Hematopoietic multipotent progenitor cell treated with erythropoietin and hydrocortisone succinate and interleukin-3 and kit ligand, for 6 days (in vitro differentiated cells): Measurements from ENCODE around the gene NUDT16L1.

Source experiments
- DNase-seq: peaks from one replicate; pipeline ENCODE4 v3.0.0-alpha.2; 2015

The NUDT16L1 gene

DNA sequence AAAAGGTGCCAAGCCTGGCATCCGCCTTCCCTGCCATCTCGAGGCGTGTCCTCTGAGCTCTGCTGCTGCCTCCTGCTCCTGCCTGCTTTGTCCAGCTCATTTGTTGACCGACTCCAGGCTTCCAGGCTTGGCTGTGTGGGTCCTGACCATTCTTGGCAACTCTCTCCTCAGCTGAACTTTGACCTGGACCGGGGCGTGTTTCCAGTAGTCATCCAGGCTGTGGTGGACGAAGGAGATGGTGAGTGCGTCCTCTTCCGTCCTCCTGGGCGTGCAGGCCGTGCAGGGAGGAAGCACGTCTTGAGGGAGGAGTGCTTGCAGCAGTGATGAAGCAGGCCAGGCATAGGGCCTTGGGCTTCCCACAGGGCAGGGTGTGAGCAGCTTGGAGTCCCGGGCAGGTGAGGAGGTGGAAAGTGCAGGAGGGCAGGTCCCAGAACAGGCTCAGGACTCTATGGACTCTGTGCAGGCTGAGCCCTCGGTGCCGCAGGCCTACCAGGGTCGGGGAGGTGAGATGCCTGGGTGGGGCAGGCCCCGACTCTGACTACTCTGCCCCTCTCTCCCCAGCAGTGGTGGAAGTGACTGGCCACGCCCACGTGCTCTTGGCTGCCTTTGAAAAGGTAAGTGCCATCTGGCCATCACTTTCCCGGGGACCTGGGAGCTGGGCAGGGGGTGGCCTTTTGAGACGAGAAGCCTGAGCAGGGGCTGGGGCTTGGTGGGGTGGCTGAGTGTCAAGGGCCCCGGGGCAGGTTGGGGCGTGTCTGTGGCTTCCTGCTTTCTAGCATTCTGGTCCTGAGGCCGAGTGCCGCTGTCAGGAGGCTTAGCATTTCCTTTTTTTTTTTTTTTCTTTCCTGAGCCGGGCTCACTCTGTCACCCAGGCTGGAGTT, 28.6 kb upstream of the NUDT16L1 start:
- DNase-seq = peak; percentile 67

DNA sequence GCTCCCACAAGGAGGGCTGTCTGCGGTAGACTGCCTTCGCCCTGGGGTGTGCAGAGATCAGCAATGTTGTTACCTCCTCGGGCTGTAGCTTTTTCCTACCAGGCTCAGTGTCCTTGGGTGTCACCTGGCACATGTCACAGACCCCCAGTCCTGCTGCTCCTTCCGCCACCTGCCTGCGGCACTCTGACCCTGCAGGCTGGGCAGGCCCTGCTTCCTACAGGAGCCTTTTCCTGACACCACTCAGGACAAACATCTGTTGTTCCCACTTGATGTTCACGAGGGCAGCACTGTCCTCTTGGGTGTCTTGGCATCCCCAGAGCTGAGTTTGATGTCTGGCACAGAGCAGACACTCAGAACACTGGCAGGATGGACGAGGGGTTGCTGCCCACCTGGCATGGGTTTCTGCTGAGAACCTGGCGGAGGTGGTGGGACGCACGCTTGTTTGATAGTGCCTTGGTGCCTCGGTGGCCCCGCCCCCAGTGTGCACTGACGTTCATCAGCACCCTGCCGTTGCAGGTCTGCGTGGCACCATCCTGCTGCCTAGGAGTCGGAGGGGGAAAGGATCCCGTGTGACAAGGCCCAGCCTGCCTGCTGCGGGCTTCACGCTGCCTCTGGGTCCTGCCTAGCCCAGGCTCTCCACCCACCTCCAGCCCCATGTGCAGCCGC, 26.7 kb upstream of the NUDT16L1 start:
- no peak for DNase-seq

DNA sequence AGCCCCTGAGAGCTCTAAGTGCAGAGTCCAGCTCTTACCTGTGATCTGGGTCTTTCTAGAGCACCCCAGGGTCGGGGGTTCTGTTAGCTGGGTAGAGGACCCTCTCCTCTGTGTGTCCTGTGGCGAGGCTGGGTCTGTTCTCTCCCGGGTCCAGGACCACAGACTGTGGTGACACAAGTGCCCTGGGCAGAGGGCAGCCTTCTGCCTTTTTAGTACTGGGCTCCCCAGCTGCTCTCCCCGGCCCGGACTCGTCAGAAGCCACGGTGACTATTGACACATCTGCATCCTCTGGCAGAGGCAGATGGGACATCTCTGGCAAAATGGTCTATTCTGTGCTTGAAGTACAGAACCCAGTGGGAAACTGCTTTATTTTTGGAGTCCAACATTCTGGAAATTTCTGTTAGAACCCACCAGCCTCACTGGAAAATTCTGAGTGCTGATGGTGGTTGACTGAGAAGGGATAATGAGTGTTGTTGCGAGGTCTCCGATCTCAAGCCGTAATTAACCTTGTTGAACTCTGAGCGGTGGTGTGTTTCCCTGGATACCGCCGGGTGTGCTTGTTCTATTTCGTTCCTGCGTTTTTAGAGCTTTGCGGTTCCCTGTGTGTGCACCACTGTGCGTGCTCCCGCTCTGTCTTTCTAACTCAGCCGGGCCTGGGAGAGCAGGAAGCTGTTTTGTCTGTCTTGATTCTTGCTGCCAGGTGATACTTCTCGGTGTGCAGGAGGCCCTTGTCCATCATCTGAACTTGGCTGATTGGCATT, 26.0 kb upstream of the NUDT16L1 start:
- no peak for DNase-seq

DNA sequence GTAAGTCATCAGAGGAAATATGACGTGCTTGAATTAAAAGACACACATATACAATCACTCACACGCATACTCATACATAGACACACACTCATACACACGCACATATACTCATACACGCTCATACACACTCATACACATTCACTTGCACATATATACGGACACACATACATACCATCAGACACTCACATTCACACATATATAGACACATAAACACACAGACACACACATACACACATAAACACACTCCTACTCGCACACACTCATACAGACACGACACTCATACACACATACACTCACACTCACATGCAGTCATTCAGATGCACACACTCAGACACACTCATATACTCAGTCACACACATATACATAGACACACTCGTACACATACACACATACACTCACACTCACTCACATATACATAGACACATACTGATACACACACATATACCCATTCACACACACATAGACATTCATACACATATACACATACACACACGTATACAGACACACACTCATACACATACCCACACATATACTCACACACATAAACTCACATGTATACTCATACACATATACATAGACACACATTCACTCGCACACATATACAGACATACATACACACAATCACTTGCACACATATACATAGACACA, 24.9 kb upstream of the NUDT16L1 start:
- DNase-seq = no peak

DNA sequence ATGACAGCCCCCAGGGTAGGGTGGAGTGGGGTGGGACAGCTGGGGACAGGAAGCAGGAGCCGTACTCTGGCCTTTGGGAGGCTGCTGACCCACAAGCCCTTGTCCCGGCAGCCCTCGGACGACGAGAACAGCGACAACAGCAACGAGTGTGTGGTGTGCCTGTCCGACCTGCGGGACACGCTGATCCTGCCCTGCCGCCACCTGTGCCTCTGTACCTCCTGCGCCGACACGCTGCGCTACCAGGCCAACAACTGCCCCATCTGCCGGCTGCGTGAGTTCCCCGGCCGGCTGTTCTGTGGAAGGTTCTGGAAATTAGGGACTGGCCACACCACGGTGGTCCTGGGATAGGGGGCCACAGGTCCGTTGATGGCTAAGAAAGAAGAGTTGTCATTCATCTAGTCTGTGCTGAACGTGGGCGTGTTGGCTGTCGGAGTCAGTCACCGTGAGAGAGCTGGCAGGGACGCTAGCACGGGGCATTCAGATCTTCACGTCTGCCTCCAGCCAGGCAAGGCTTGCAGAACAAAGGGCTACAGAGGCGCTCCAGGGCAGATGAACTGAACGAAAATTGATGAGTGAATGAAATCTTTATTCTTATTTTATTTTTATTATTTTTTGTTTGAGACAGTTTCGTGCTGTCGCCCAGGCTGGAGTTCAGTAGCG, 19.8 kb upstream of the NUDT16L1 start:
- DNase-seq = no peak

DNA sequence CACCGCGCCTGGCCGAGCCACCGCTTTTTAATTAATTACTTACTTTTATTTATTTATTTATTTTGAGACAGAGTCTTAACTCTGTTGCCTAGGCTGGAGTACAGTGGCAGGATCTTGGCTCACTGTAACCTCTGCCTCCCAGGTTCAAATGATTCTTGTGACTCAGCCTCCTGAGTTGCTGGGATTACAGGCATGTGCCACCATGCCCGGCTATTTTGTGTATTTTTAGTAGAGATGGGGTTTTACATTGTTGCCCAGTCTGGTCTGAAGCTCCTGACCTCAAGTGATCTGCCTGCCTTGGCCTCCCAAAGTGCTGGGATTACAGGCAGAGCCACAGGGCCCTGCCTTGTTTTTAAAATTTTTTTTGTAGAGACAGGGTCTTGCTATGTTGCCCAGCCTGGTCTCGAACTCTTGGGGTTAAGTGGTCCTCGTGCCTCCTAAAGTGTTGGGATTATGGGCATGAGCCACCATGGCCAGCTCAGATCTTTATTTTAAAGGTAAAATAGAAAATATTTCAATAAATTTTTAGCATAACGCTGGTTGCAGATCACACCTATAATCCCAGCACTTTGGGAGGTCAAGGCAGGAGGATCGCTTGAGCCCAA, 18.3 kb upstream of the NUDT16L1 start:
- DNase-seq = no peak

DNA sequence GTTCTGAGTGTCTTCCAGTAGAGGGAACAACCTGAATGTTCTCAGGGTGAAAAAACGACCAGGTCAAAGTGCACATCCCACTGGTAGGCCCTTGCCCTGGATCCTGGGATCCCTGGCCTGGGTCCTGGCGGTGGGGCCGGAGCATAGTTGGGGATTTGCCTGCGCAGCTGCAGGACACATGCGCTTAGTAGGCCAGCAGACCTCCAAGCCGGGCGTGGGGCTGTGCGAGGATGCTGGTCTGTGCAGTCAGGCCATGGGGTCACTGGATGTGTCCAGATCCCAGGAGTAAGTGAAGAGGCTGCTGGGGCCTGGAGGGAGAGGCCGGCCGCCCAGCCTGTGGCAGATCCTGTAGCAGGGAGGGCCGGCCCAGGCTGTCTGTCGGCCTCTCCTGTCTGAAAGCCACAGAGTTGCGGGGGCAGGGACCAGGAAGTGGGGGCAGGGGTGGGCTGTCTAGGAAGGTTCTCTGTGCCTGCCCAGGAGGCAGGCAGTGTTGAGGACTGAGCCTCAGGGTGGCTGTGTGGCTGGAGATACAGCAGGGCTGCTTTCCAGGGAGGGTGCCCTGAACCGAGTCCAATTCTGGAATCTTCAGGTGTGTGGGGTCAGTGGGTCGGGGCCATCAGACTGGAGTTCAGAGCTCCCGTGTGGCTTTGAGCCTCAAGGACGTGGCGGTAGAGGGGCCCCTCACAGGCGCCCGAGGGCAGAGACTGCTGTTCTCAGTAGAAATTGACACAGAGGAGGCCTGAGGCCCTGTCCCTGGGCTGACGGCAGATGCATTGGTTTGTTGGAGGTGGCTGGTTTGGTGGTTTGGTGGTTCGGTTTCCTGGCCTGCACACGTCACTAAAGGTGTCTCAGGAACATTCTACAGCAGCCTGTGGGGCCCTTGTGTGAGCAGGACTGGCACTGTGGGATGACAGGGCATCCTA, 17.2 kb upstream of the NUDT16L1 start:
- peak; percentile 62 for DNase-seq

DNA sequence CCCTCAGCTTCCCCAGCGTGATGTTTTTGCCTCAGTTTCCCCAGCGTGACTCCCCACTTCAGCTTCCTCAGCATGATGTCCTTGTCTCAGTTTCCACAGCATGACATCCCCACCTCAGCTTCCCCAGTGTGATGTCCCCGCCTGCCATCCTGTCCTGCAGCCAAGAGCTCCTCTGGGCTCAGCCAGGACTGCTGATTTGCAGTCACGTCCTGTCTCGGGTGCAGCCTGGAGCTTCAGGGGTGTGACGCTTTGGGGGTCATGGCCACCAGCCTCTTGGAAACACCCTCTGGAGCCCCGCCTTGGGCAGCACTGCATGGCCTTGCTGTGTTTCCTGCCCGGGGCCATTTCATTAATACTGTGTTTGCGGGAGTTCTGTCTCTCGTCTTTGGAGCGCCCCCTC, 16.5 kb upstream of the NUDT16L1 start:
- no peak for DNase-seq

DNA sequence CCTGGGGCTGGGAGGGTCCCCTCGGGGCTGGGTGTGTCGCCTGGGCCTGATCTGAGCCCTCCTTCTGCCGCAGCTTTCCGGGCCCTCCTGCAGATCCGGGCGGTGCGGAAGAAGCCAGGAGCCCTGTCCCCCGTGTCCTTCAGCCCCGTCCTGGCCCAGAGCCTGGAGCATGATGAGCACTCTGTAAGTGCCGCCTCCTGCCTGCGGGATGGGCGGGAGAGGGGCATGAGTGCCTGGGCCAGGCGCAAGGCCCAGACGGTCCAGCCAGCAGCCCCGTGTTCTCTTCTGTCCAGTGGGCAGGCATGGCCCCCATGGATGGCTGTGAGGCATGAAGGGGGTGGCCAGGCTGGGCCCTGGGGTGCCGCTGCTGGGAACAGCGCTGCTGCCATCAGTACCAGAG, 16.0 kb upstream of the NUDT16L1 start:
- no peak for DNase-seq

DNA sequence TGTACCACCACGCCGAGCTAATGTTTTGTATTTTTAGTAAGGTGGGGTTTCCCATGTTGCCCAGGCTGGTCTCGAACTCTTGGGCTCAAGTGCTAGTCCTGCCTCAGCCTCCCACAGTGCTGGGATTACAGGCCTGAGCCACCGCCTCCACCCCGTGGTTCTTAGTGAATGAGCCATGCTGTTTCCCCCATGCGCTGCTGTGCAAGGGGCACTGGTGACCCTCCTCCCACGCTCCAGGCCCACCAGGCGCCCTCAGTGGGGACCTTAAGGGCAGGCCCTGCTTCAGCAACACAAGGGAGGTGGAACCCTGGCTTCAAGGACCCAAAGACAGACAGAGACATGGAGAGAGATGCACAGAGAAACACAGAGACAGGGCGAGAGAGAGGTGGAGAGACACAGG, 15.4 kb upstream of the NUDT16L1 start:
- no peak for DNase-seq

DNA sequence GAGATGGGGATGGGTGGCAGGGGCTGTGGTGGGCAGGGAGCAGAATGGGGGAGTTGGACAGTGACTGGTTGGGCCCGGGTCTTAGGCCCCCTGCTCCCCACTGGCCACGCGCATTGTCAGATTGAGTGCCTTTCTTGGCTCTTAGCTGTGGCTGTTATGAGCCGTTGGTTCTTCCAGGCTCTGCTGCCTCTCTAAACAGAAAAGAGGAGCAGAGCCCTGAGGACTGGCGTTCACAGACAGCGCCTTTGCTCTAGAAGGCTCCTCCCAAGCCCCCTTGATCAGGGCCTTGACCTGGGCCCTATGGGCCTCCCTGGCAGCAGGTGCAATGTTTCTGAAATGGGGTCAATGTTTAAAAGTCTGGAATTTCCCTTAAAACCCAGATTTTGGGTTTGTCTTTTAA, 14.8 kb upstream of the NUDT16L1 start:
- no peak for DNase-seq

DNA sequence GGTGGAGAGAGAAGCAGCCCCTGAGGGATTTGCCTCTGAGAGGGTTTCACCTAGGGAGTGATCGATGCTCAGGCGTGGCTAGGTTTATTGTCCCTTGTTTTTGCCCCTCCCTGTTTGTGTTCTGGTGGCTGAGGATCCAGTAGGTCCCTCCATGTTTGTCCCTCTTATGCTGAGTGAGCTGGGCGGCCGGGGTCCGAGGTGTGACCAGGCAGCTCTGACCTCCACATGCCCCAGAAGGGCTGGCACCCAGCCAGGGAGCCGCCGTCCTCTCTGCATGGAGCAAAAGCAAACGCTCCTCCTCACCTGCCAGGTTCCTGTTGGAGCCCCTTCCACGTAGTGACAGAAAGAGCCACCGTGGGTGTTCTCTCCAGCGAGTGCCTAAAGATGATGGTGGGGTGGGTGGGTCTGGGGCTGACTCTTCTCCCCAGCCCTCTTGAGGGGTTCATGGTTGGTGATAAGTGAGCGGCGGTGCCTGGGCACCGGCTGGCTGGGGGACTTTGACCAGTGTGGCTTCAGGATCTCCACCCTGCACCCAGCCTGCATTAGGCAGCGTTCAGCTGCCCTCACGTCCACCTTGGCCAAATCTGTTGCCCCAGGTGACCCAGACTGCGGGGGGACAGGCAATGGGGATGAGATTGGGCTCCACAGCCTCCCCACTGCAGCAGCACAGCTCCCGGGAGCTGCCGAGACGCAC, 14.1 kb upstream of the NUDT16L1 start:
- no peak for DNase-seq

DNA sequence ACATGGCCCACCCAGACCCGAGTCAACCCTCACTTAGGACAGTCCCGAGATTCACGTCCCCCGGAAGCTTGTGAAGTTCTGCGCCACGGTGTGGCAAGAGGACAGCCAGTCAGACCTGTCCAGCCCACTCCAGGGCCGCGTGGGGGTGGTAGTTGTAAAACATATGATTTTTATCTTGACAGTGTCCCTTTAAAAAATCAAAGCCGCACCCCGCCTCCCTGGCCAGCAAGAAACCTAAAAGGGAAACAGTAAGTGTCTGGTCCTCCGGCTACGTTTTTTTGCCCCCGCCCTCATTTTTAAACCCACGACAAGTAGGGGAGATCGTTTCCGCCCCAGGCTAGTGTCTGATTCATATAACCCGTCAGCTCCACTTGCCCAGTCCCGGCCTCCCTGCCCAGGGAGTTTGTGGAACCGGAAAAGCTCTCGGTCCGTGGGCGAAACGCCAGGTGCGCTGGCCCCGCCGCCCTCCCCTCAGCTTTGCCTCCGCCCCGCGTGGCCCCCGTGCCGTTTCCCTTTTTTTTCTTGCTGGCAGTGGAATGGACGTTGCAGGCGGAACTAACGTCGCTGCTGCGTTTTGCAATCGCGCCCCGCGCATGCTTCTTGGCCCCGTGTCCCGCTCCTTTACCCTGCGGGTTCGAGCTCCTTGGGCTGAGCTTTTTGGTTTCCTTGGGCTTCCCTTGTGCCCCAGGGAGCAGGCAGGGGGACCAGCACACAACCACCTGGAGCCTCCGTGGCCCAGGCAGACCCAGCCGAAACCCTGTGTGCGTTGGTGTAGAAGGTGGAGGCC, 13.3 kb upstream of the NUDT16L1 start:
- DNase-seq = no peak

DNA sequence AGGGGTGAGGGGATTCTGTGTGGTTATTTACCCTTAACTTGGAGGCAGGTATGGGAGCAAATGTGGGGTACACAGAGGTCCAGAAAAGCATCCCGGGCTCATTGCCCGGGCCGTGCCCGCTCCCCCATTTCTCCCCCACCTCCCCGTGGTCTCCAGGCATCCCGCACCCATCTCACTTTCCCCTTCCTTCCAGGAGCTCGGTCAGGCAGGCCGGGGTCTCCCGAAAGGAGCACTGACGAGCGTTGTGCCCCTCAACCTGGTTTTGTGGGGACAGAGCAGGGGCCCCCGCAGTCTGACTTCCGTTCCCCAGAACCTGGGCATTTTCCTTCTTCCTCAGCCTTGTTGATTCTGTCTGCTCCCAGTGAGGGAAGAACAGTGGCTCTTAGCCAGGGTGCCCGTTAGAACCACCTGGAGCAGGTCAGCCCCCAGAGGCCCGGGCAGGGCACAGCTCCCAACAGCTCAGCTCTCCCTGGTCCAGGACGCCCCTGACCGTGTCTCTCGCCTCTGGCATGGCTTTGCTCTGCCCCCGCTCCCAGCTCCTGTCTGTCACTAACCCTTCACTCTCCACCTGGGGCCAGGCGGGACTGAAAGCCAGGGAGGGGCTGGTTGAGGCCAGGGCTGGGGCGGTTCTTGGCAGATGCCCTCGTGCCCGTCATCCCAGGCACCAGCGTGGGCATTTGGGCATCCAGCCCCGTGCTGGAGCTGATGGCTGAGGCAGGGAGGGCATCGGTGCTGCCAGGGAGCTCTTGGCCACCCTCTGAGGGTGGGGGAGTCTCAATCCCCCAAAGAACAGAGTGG, 12.5 kb upstream of the NUDT16L1 start:
- DNase-seq = no peak

DNA sequence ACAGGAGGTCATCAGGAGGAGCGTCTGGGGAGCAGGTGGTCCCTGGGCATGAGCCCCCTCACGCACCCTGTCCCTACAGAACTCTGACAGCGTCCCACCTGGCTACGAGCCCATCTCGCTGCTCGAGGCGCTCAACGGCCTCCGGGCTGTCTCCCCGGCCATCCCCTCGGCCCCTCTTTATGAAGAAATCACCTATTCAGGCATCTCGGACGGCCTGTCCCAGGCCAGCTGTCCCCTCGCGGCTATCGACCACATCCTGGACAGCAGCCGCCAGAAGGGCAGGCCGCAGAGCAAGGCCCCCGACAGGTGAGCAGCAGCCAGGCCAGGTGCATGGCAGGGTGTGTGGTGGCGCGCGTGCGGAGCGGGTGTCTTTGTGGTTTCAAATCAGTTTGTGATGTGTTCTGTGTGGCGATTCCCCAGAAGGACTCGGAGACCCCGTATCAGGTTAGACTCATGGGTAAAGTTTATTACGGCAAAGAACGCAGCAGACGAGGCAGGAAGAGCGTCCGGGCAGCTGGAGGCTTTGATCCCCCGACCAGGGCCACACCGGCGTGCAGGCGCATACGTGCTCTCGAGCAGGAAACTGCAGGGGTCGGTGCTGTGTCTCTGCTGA, 11.8 kb upstream of the NUDT16L1 start:
- DNase-seq = no peak

DNA sequence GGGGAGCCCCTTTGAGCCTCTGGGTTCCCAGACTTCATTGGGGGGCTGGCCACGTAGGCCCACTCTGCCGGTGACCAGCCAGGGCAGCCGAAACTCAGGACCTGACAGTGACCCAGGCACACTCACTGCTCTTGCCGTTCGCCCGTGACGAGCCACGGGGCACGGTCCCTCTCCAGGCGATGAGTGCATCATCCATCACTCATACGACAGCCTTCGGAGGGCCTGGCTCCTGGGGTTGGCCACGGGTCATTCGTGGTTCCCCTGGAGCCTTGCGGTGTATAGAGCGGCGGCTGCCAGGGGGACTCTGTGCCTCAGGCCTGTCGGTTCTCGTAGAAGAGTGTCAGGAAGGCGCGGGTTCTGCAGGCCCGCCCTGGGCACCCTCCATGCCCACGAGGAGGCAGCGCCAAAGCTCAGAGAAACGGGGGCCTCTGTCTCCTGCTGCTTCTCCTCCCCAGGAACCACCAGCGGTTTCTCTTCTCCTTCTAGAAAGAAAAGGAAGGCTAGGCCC, 11.2 kb upstream of the NUDT16L1 start:
- no peak for DNase-seq

DNA sequence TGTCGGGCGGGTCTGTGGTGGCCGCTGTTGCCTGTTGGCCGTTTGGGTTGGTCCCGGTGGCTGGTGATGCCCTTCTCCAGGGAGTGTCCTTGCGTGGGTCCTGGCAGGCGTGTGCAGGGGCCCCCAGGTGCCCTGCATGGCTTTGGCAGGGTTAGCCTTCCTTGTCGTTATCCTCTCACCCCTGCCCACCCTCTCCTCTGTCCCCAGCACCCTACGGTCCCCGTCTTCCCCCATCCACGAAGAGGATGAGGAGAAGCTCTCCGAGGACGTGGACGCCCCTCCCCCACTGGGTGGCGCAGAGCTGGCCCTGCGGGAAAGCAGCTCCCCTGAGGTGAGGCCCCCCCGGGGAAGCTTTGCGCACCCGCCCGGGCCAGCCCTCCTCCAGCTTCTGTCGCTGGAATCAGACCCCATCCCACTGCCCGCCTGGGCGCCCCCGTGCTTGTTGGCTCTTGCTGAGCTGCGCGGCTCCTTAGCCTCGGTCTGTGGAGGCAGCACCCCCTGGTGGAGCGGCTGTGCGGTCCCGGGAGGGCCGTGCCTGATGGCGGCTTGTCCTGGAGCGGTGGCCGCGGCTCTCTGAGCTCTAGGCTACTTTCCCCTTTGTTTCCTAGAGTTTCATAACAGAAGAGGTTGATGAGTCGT, 10.6 kb upstream of the NUDT16L1 start:
- DNase-seq = peak; percentile 40
